Right lobe of liver (tissue), 4 donors: Measurements from ENCODE around the gene CDKL4.

ENCODE experiments used
- POLR2A ChIP-seq: fragments of 450-650 bp; IDR thresholded peaks from one replicate; pipeline ENCODE4 v1.6.1; 2017; ENCODE audit warnings: antibody characterized with exemption, mild to moderate bottlenecking
- TF ChIP-seq, protein P1 (sequence below), 4 donors: fragments of 200-600 bp in 3 of 4; fragments of 450-650 bp in 1 of 4; IDR thresholded peaks; one replicate each; pipeline versions ENCODE4 v1.5.1 to v1.8.0; 2016 to 2022; ENCODE audit warnings: antibody characterized with exemption in 4 of 4, mild to moderate bottlenecking in 2 of 4
- donor health status: DM: no; HTN: no; CAD: no.
- donor health status: DM: no; HTN: no; CAD: no.
- donor health status: DM: no; HTN: yes; CAD: no.

DNA sequence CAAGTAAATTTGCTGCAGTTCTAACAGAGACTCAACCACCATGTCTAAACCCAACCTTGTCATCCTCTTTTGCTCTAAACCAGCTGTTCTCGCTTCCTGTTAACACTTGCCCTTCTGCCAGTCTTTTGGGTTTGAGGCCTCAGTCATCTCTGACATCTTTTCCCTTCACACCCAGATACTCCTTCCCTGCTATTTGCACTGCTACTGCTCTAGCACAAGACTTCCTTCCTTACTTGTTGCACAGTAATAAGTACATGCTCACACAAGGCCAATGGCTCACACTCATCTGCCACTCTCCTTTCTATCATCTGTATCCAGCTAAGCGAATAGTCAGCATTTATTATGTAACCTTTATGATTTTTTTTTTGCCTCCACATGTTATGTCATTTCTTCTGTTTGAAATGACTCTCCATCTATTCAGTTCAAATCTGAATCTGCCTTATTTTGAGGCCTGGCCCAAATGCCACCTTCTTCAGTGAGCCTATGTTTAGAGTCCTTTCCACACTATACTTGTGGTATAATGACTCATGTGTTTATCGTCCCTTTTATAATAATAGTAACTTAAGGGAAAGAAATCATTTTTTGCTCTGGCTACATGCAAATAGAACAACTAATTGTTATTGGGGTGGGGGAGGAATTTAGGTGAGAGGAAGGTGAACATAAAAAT, 22.5 kb upstream of the CDKL4 start:
- TF ChIP-seq POLR2A: no peak
- TF ChIP-seq, protein P1, sequence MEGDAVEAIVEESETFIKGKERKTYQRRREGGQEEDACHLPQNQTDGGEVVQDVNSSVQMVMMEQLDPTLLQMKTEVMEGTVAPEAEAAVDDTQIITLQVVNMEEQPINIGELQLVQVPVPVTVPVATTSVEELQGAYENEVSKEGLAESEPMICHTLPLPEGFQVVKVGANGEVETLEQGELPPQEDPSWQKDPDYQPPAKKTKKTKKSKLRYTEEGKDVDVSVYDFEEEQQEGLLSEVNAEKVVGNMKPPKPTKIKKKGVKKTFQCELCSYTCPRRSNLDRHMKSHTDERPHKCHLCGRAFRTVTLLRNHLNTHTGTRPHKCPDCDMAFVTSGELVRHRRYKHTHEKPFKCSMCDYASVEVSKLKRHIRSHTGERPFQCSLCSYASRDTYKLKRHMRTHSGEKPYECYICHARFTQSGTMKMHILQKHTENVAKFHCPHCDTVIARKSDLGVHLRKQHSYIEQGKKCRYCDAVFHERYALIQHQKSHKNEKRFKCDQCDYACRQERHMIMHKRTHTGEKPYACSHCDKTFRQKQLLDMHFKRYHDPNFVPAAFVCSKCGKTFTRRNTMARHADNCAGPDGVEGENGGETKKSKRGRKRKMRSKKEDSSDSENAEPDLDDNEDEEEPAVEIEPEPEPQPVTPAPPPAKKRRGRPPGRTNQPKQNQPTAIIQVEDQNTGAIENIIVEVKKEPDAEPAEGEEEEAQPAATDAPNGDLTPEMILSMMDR (IDR thresholded peaks at IDR 0.05): no peak
